GM12865 (cell line): ENCODE results near the gene RILP.
A peak's percentile ranks its signal among the peaks of the same experiment; 100 is the strongest.

Experiments
- DNase-seq: peaks from one replicate; pipeline ENCODE4 v3.0.0; 2010; ENCODE audit warnings: low read depth
- H3K4me3 ChIP-seq: 2 replicates; pipeline ENCODE4 v1.5.1; 2011; ENCODE audit warnings: mild to moderate bottlenecking, low read depth, low read length, control low read depth
- TF ChIP-seq, protein P1 (sequence below): IDR thresholded peaks from 2 replicates; pipeline ENCODE4 v1.5.1; 2011; ENCODE audit warnings: low read length, control low read depth, low read depth, inconsistent platforms; ENCODE audit not compliant: insufficient read depth; ENCODE audit errors: missing control alignments

The RILP gene

DNA sequence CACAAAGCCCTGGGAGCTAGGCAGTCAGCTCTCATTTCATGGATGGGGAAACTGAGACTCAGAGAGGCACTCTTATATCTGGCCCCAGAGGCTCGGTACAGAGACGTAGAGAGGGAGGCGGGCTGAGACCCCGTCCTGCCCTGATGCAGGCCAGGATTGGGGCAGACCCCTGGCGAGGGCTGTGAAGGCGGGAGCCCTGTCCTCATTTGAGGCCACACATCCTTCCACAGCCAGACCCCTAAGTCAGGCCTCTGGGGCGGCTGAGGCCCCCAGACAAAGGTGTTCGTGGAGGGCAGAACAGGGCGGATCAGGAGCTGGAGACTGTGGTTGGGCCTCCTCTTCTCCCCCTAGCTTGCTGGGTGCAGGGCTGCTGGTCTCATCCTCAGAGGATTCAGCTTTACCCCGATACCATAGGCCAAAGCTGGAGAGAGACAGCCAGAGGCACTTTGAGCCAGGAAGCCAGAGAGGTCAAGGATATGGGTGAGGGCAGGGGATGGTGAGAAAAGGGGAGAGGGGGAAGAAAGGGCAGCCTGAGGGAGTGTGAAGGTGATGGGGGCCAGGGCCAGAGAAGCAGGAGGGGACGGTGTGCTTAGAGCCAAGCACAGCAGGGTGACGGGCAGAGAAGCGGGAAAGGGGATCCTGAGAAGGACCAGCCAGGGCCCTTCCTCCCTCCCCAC lies 3.3 kb downstream of the RILP start:
- TF ChIP-seq, protein P1, sequence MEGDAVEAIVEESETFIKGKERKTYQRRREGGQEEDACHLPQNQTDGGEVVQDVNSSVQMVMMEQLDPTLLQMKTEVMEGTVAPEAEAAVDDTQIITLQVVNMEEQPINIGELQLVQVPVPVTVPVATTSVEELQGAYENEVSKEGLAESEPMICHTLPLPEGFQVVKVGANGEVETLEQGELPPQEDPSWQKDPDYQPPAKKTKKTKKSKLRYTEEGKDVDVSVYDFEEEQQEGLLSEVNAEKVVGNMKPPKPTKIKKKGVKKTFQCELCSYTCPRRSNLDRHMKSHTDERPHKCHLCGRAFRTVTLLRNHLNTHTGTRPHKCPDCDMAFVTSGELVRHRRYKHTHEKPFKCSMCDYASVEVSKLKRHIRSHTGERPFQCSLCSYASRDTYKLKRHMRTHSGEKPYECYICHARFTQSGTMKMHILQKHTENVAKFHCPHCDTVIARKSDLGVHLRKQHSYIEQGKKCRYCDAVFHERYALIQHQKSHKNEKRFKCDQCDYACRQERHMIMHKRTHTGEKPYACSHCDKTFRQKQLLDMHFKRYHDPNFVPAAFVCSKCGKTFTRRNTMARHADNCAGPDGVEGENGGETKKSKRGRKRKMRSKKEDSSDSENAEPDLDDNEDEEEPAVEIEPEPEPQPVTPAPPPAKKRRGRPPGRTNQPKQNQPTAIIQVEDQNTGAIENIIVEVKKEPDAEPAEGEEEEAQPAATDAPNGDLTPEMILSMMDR = no peak
- H3K4me3 ChIP-seq = no peak overlapping the region
- DNase-seq = no peak

- H3K4me3 ChIP-seq = peak within 1 kb of the TSS; percentile 67
- DNase-seq = no peak
- TF ChIP-seq, protein P1 = no peak
Observed at GRCh38 chr17:1645207-1646171, 4.2 kb downstream of the RILP start, which contains the start of gene SCARF1. Gene SCARF1, minus strand, starts transcription at chr17:1645732. Its CDS starts 35 bp downstream, at chr17:1645697.

- peak overlapping the region; percentile 67 for H3K4me3 ChIP-seq
- DNase-seq = peak; percentile 85
- TF ChIP-seq, protein P1 = no peak
Observed at GRCh38 chr17:1644493-1645206, 5.0 kb downstream of the RILP start.

GRCh38 chr17:1643999-1644492 lies 5.6 kb downstream of the RILP start:
- DNase-seq = peak; percentile 51
- TF ChIP-seq, protein P1 = no peak
- peak overlapping the region; percentile 67 for H3K4me3 ChIP-seq

DNA sequence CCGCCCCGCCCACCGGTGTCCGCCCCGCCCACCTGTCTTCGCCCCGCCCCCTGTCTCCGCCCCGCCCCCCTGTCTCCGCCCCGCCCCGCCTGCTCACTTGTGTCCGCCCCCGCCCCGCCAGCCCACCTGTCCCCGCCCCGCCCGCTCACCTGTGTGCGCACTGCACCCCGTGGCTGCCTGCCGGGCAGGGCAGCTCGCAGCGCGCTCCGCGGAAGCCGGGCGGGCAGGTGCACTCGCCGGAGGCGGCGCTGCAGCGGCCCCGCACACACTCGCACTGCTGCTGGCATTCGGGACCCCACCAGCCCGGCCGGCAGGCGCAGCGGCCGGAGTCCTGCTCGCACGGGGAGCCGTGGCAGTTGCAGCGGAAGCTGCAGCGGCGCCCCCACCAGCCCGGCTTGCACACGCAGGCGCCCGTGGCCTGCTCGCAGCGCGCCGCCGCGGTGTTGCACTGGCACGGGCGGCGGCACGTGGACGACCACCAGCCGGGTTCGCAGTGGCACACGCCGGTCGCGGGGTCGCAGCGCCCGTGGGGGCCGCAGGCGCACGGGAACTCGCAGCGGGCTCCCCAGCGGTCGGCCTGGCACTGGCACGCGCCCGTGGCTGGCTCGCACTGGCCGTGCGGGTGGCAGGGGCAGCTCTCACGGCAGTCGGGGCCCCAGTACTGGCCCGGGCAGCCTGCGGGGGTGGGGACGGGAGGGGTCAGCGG lies 6.2 kb downstream of the RILP start:
- H3K4me3 ChIP-seq = peak overlapping the region; percentile 67
- TF ChIP-seq, protein P1 = peak; percentile 28
- peak; percentile 71 for DNase-seq

- TF ChIP-seq, protein P1 = no peak
- no peak for DNase-seq
- H3K4me3 ChIP-seq = no peak overlapping the region
Observed at GRCh38 chr17:1641065-1641403, 8.6 kb downstream of the RILP start.
